HepG2 (cell line): ENCODE results near the gene ATAD3C. TPM values are rescaled to one million over a fixed set of nuclear protein-coding genes. Genes with fewer than 3 reads are reported as not detected.
"Not testable (repeated sequence)": the region's sequence is repeated elsewhere in the genome, so short reads cannot be mapped to it uniquely, and the experiment has no call there.

ENCODE experiments used
- ATAC-seq: fragments of 200-7000 bp; cut with Tn5 transposase; 3 replicates; pipeline ENCODE4 v1.9.1; 2020; ENCODE audit warnings: mild to moderate bottlenecking, moderate library complexity
- BruUV-seq: library from RNA; stranded (reverse); fragments of 400-500 nt; replicated peaks from 2 replicates; lab custom pipeline; 2021; lab: Mats Ljungman, UMichigan
- CTCF ChIA-PET: fragments of 300-600 bp; formaldehyde crosslinking; extraction: SDS; loops from one replicate; lab custom pipeline; 2021; ENCODE audit warnings: low total read pairs, inconsistent platforms, low intra/inter-chr PET ratio; lab: Yijun Ruan, JAX
- POLR2A ChIA-PET: fragments of 350-600 bp; sonication (Branson Sonifier 250); formaldehyde crosslinking; loops from one replicate; lab custom pipeline; 2020; ENCODE audit warnings: antibody characterized with exemption, inconsistent platforms; lab: Yijun Ruan, JAX
- DNase-seq: peaks from one replicate; pipeline ENCODE4 v3.0.0-alpha.2; 2015; ENCODE audit warnings: low spot score
- FAIRE-seq: peaks from 3 replicates; lab custom pipeline; 2011; peaks lifted over from hg19 to GRCh38; lab: Jason Lieb, UNC
- H2AFZ ChIP-seq: one replicate; pipeline ENCODE4 v1.6.1; 2011; ENCODE audit warnings: low read length, inconsistent platforms
- H3K27ac ChIP-seq: fragments of 300-600 bp; 3 replicates; pipeline ENCODE4 v1.8.0; 2011; ENCODE audit warnings: mixed run types, mild to moderate bottlenecking, mixed read lengths, low read length, inconsistent platforms; ENCODE audit not compliant: insufficient read depth; ENCODE audit errors: extremely low read length
- H3K27me3 ChIP-seq, 2 experiments: fragments of 200-600 bp in 1 of 2; 2 replicates in 1 of 2; 3 replicates in 1 of 2; pipeline versions ENCODE4 v1.6.0 to v1.8.0; 2011; ENCODE audit warnings: low read length in 2 of 2, mild to moderate bottlenecking in 2 of 2, moderate library complexity in 2 of 2, inconsistent platforms in 1 of 2; ENCODE audit not compliant: insufficient read depth in 2 of 2, control insufficient read depth in 1 of 2
- H3K36me3 ChIP-seq, 2 experiments: fragments of 200-600 bp in 1 of 2; replicated peaks in 1 of 2; 2 replicates in 1 of 2; 3 replicates in 1 of 2; pipeline versions ENCODE4 v1.5.1 to v1.8.0; 2011; ENCODE audit warnings: low read length in 2 of 2, inconsistent platforms in 1 of 2; ENCODE audit not compliant: insufficient read depth in 2 of 2, control insufficient read depth in 1 of 2
- H3K4me1 ChIP-seq: 2 replicates; pipeline ENCODE4 v1.5.1; 2012; ENCODE audit warnings: low read length, inconsistent platforms; ENCODE audit not compliant: insufficient read depth
- H3K4me2 ChIP-seq: 2 replicates; pipeline ENCODE4 v1.6.0; 2011; ENCODE audit warnings: low read depth, low read length, inconsistent platforms
- H3K4me3 ChIP-seq, 3 experiments: fragments of 200-600 bp in 1 of 3; sonication (generic), shearing (Covaris generic) in 1 of 3; replicated peaks in 1 of 3; 2 replicates each; pipeline ENCODE4 v1.5.1; 2011 to 2016; ENCODE audit warnings: low read length in 3 of 3, inconsistent platforms in 2 of 3, low read depth in 2 of 3, mild to moderate bottlenecking in 2 of 3, control low read depth in 1 of 3, mixed read lengths in 1 of 3; ENCODE audit not compliant: insufficient read depth in 1 of 3
- H3K79me2 ChIP-seq: one replicate; pipeline ENCODE4 v1.6.1; 2011; ENCODE audit warnings: low read length, inconsistent platforms; ENCODE audit not compliant: insufficient read depth
- H3K9ac ChIP-seq: 2 replicates; pipeline ENCODE4 v1.6.0; 2011; ENCODE audit warnings: mild to moderate bottlenecking, low read depth, low read length, inconsistent platforms; ENCODE audit not compliant: insufficient read depth
- H3K9me3 ChIP-seq: 2 replicates; pipeline ENCODE4 v1.5.1; 2012; ENCODE audit warnings: mild to moderate bottlenecking, low read length
- H4K20me1 ChIP-seq: 2 replicates; pipeline ENCODE4 v1.6.0; 2011; ENCODE audit warnings: inconsistent platforms, mild to moderate bottlenecking, low read length, moderate library complexity; ENCODE audit not compliant: insufficient read depth
- ARNTL ChIP-seq: sonication (generic); formaldehyde crosslinking; IDR thresholded peaks from 2 replicates; pipeline ENCODE4 v1.4.0; 2020; ENCODE audit warnings: mild to moderate bottlenecking, missing genetic modification reagents
- FOXA3 ChIP-seq: IDR thresholded peaks from 2 replicates; pipeline ENCODE4 v1.6.1; 2016; ENCODE audit warnings: missing genetic modification reagents, missing compliant biosample characterization
- HIC2 ChIP-seq: sonication (generic); formaldehyde crosslinking; IDR thresholded peaks from 2 replicates; pipeline ENCODE4 v1.9.0; 2022; ENCODE audit warnings: low read depth, missing genetic modification reagents
- KLF6 ChIP-seq: IDR thresholded peaks from 2 replicates; pipeline ENCODE4 v1.8.0; 2016; ENCODE audit warnings: missing biosample characterization, missing genetic modification reagents
- PHF8 ChIP-seq: sonication (generic); formaldehyde crosslinking; IDR thresholded peaks from 2 replicates; pipeline ENCODE4 v1.5.0; 2020; ENCODE audit warnings: missing genetic modification reagents
- POLR2A ChIP-seq, 2 experiments: IDR thresholded peaks; 2 replicates each; pipeline ENCODE4 v1.6.1; 2011; ENCODE audit warnings: low read depth in 2 of 2, low read length in 2 of 2, mild to moderate bottlenecking in 1 of 2, moderate library complexity in 1 of 2; ENCODE audit not compliant: insufficient read depth in 1 of 2
- SAP130 ChIP-seq: IDR thresholded peaks from 2 replicates; pipeline ENCODE4 v1.6.1; 2016; ENCODE audit warnings: low read depth
- TFE3 ChIP-seq: IDR thresholded peaks from 2 replicates; pipeline ENCODE4 v1.6.1; 2016
- USF2 ChIP-seq, 2 experiments: sonication (generic) in 1 of 2; formaldehyde crosslinking in 1 of 2; IDR thresholded peaks; 2 replicates each; pipeline versions ENCODE4 v1.5.1 to v1.6.1; 2011 to 2020; ENCODE audit warnings: borderline replicate concordance in 1 of 2, low read depth in 1 of 2, low read length in 1 of 2, mild to moderate bottlenecking in 1 of 2, missing genetic modification reagents in 1 of 2, moderate library complexity in 1 of 2
- ZFX ChIP-seq: sonication (generic); formaldehyde crosslinking; IDR thresholded peaks from 2 replicates; pipeline ENCODE4 v1.4.0; 2020; ENCODE audit warnings: mild to moderate bottlenecking, low read depth, missing genetic modification reagents, moderate library complexity
- ZNF605 ChIP-seq: sonication (generic); formaldehyde crosslinking; IDR thresholded peaks from 2 replicates; pipeline ENCODE4 v1.8.0; 2022; ENCODE audit warnings: mild to moderate bottlenecking, missing genetic modification reagents
- WGBS: methylation state at CpG from one replicate; pipeline ENCODE4 v1.1.6; 2017; ENCODE audit warnings: low lambda C conversion rate; 5-methylcytosine and 5-hydroxymethylcytosine counted together
- in situ Hi-C: cut with HindIII; loops from 2 replicates; pipeline ENCODE4 v1.10.0; 2017; ENCODE audit warnings: low pct_unique_long_range_greater_than_20kb; ENCODE audit not compliant: extremely low pct_ligation_motif_present
- intact Hi-C: fragments of 100-400 bp; cut with micrococcal nuclease; formaldehyde crosslinking; loops from one replicate; pipeline ENCODE4 v1.10.0; 2022; ENCODE audit not compliant: unreplicated experiment
- polyA plus RNA-seq, 8 experiments: library from polyadenylated mRNA; depleted of rRNA in 3 of 8; stranded (reverse) in 7 of 8; unstranded in 1 of 8; fragments of >200 nt; fragmentation: Illumina TruSeq in 4 of 8; extraction: Trizol in 4 of 8; gene quantifications; 2 replicates each; pipeline versions ENCODE4 v1.2.1 to v1.2.3, GENCODE V29; 2011 to 2016; ENCODE audit warnings: low read depth in 4 of 8, missing spikeins in 1 of 8, mixed read lengths in 1 of 8; ENCODE audit not compliant: insufficient read depth in 1 of 8
- total RNA-seq, 5 experiments: library from RNA; depleted of rRNA; stranded (reverse); fragments of >200 nt; fragmentation: Illumina TruSeq; extraction: Trizol; gene quantifications; 2 replicates each; pipeline ENCODE4 v1.2.3, GENCODE V29; 2016; ENCODE audit warnings: low read depth in 1 of 5

Gene ATAD3C
- total and polyA plus RNA-seq, 2 of the 13 experiments (the other 11 are each of a cell fraction or from before 2014, with no cell fraction given), result 2.4 to 3.2 TPM

GRCh38 chr1:1495461-1495975 lies 46.0 kb downstream of the ATAD3C start:
- intact Hi-C loops, H3K4me1 ChIP-seq: not testable (repeated sequence)

GRCh38 chr1:1504777-1505365 lies 55.4 kb downstream of the ATAD3C start:
- H3K4me2 ChIP-seq, result peak overlapping the region; percentile 58
- H3K27me3 ChIP-seq, CTCF ChIA-PET, BruUV-seq, H4K20me1 ChIP-seq, H3K79me2 ChIP-seq, H2AFZ ChIP-seq, H3K27ac ChIP-seq, H3K9me3 ChIP-seq, H3K36me3 ChIP-seq, FAIRE-seq, in situ Hi-C loops, intact Hi-C loops, H3K4me1 ChIP-seq: not testable (repeated sequence)
- ATAC-seq (peak; percentile 72), DNase-seq (peak; percentile 59)
- H3K9ac ChIP-seq, result 0 out of 2 replicates have a peak overlapping the region, but pooled peaks have one; percentile 15
- 14% methylated on average over 15 of the region's 16 CpGs for WGBS
- POLR2A ChIA-PET, result interaction anchor here (0.8 to 3.4 kb wide), 15 partner anchors 62 to 157 kb away, joined by 3 to 40 read pairs (median 4); partner anchors contain the start of genes ANKRD65, AURKAIP1, CCNL2 and MIB2
- peak overlapping the region in 2 of 3 experiments; percentile 40 to 43; a peak in 3 of 6 replicates for H3K4me3 ChIP-seq
- TF ChIP-seq SAP130 (CRISPR knock-in tag) (peak; percentile 63), PHF8 (peak; percentile 38; the same call in 1 of the 2 replicates), USF2 (IDR thresholded peaks at IDR 0.05; ENCODE audit: low read depth, low read length) (peak; percentile 73), USF2 (CRISPR knock-in tag; IDR thresholded peaks at IDR 0.05; ENCODE audit: borderline replicate concordance) (peak; percentile 90; the same call in 1 of the 2 replicates), ZFX (CRISPR knock-in tag) (peak; percentile 51; the same call in 1 of the 2 replicates), ARNTL (CRISPR knock-in tag) (peak; percentile 95), KLF6 (peak; percentile 18; the same call in 1 of the 2 replicates), ZNF605 (CRISPR knock-in tag) (peak; percentile 75; the same call in 1 of the 2 replicates), HIC2 (peak; percentile 55; the same call in 1 of the 2 replicates), FOXA3 (CRISPR knock-in tag) (peak; percentile 26; the same call in 1 of the 2 replicates), TFE3 (CRISPR knock-in tag) (peak; percentile 79)

More at GRCh38 chr1:1495461-1495975, 46.0 kb downstream of the ATAD3C start:
- H3K27me3 ChIP-seq, H3K79me2 ChIP-seq, H3K4me2 ChIP-seq, H4K20me1 ChIP-seq, CTCF ChIA-PET, H2AFZ ChIP-seq, BruUV-seq, H3K9me3 ChIP-seq, POLR2A ChIA-PET, FAIRE-seq, in situ Hi-C loops, H3K27ac ChIP-seq, H3K4me3 ChIP-seq, DNase-seq, H3K9ac ChIP-seq: not testable (repeated sequence)
- peaks cover 9 to 23% of the 10 kb centered on the region in 2 experiments; a peak in 4 of 5 replicates for H3K36me3 ChIP-seq
- peak; percentile 13 for ATAC-seq
- TF ChIP-seq POLR2A (IDR thresholded peaks at IDR 0.05; ENCODE audit: insufficient read depth in 1 of 2, low read depth in 2 of 2, low read length in 2 of 2), result 0 out of 4 replicates have a peak, but pooled peaks of 1 of the 2 experiments have one; percentile 14
- WGBS, result 96% methylated on average over 16 of the region's 18 CpGs
